GM21717 (cell line): ENCODE data around the gene CHRM2.

Source experiments
- ATAC-seq: cut with Tn5 transposase; IDR thresholded peaks from one replicate; pipeline ENCODE4 v1.9.1; 2021; ENCODE audit warnings: mild to moderate bottlenecking, moderate library complexity; ENCODE audit not compliant: unreplicated experiment

CHRM2 gene

DNA sequence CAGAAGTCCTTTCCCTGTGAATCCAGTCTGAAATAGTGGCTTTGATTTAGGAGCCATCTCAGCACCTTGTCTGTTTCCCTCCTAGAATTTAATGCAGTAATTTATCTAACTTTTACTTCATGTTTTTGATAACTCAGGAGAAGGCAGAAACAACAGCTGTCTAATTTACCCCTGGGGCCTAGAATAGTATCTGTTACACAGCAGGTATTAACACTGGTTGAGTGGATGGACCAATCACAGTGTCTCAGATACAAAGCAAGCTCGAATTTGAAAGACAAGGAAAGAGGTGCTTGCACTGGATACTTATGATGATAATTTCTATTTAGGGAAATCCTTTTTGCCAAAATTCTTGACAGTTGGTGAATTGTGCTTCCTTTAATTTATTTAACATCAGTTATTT is 23.4 kb downstream of the CHRM2 start:
- ATAC-seq = no peak

DNA sequence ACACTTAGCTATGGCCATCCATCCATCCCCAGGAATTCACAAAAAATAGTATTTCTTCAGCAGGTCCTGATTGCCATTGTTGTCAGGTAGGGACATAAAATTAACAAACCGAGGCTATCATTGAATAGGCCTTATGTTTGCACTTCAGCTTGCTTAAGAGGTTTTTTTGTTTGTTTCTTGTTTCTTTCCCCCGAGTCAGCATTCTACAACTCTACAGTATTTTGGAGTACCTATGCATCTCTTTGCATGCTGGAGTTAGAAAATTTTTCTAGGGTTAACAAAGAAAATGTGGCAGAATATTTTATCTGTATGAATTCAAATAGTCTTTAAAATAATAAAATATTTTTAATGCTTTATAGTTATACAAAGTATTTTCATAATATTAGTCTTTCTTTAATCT is 26.3 kb downstream of the CHRM2 start:
- ATAC-seq = no peak

DNA sequence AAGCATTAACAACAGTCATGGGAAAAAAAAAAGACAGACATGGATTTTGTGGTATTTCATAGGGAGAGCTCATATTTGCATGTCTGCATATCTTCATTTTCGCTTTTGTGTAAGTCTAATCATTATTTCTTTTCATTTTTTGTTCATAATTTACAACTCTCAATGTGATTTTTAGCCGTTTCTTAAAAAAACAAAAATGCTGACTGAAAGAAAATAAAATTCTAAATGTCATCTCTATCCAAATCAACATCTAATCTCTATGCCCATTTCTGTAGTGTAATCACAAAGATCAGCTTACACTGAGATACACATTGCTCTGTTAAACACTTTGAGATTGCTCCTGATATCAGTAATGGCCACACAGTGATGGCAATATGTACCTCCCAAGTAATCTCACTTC is 29.2 kb downstream of the CHRM2 start:
- ATAC-seq = no peak

DNA sequence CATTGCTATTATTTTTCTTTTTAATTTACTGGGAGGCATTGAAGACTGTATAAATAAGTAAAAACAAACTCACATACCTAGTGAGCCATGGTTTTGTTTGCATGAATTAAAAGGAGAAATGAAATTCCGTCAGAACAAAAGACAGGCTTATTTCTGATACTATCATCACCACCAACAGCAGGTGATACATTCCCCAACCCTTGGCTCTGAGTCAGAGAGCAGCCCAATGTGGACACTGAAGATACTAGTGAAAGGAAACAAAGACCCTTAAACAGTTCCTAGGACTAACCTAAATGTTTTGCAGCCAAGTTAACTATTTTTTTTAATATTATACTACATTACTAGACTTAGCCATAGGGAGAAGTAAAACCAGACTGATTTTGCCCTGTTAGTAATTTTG is 31.6 kb downstream of the CHRM2 start:
- no peak for ATAC-seq

DNA sequence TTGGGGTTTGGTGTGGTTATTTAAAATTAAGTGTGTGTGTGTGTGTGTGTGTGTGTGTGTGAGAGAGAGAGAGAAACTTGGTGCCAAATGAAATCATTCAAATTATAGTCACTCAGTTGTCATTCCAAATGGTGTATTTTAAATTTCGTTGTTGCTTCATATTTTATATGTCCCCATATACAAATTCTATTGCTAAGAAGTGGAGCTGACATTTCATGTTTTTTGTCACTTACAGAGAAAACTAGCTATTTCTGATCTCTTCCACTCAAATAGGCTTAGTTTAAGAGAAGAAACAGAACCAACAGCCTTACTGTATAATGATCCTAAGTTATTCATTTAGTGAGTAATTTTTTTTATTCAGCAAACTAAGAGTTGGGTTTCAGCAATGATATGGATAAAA is 42.3 kb downstream of the CHRM2 start:
- no peak for ATAC-seq

DNA sequence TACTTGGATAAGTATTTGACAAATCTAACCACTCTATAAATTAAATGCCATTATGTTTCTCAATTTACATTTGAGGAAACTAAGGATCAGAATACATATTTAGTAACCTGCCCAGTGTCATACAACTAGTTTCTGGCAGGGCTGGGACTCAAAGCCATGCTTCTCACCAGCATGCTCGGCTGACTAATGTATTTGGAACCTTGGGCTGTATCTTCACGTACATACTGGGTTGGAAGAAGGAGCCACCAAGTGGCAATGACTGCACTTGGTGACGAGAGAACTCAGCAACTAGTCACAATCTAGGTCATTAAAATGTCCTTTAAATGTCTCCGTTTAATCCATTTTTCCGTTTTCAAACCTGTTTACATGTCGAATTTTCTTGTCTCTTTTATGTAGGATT is 42.9 kb downstream of the CHRM2 start:
- ATAC-seq = no peak

DNA sequence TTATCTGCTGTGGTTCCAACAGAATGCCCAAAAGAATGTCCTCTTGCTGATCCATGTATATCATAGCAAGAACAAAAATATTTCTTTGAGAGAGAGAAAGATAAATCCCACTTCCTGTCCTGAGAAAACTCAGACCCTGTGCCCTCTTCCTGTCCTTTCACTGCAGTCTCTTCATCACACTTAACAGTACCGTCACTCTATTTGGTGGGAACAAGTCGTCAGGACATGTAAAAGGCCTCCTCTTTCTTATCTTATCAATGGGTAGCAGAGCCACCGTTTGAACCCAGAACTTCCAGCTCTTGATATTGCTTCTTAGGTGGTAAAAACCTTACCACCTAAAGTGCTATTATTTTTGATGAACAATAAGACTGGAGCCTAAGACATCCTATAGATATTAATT is 43.9 kb downstream of the CHRM2 start:
- no peak for ATAC-seq

DNA sequence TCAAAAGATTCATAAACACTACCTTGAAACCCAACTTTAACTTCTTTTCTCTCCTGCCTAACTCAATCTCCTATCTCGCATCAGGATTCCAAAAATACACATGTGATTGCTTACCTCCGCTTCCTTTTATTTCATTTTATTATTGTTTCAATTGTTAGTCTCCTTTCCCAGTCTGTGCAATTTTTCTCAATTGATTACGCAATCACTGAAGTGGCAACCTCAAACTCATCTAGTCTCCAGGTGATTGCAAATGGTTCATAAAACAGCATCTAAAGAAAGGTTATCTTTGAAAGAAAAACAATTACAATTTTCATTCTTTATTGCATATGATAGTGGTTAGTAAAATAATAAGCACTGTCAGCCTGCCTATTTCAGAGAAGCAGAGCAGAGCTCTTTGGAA is 45.6 kb downstream of the CHRM2 start:
- no peak for ATAC-seq

DNA sequence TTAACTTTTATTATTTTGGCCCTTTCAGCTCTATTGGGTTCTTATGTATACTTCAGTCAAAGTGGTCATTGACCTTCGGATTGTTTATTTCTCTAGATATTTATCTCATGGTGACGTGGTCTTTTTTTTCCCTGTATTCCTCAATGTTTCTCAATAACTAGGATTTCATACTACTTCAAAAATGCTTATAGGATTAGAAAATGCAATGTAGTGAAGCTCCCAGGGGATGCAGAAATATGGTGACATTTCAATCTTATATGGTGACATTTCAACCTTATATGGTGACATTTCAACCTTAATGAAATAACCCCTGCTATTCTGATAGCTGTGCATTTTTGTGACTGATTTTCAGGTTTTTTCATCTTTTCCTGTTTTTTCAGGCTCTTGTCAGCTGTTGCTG is 51.4 kb downstream of the CHRM2 start:
- ATAC-seq = no peak

DNA sequence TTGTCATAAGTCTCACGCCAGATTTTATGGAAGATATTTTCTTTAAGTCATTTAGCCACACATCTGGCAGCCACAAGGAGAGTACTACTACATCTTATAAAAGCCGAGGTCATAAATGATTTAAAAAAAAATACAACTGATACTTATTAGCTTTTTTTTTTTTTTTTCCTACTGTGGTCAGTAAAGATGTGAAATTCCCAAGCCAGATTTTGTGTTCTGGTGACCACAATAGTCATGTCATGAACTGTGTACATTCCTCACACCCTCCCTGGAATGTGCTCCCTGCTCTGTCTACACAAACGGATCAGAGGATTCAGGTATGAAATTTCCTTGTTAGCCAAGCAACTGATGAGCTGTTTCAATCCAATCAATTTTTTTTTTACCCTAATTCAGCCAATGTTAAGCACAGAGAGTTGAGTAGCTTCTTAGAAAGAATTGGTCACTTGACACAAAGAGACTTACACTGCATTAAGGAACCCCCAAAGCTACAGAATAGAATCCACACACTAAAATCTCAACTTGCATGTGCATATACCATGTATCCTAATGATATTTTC is 54.7 kb downstream of the CHRM2 start:
- no peak for ATAC-seq

DNA sequence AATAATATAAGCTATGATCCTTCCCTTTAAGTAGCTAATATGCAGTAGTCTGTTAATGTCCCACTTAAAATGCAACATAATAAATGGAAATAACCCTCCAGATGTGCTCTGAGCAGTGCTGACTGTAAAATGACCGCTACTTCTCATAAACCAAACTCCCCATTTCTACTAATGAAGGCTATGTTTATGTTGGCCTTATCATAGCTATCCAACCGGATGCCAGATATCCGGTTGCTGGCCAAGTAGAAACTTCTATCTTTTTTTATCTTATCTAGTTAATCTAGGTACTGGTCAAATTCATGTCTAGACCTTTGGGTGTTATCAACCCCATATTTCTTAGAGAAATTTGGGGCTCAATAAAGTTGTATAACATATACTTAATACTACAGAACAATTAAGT is 56.6 kb downstream of the CHRM2 start:
- ATAC-seq = no peak

DNA sequence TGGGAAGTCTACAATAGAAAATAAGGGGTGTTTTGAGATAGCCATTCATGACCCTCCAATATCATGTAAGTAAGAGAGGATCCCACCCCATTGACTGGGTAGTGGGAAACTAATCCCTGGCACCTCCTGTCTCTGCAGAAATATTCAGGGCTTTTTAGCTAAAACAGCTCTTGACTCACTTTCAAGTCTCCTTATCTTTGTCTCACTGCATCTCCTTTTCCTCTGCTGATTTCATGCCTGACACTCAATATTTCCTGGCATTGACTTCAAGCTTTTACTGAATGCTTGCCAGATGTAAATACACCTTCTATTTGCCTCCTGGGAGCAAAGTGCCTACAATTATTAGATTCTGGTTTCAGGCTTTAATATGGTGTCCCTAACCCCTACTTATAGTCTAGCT is 57.1 kb downstream of the CHRM2 start:
- no peak for ATAC-seq

DNA sequence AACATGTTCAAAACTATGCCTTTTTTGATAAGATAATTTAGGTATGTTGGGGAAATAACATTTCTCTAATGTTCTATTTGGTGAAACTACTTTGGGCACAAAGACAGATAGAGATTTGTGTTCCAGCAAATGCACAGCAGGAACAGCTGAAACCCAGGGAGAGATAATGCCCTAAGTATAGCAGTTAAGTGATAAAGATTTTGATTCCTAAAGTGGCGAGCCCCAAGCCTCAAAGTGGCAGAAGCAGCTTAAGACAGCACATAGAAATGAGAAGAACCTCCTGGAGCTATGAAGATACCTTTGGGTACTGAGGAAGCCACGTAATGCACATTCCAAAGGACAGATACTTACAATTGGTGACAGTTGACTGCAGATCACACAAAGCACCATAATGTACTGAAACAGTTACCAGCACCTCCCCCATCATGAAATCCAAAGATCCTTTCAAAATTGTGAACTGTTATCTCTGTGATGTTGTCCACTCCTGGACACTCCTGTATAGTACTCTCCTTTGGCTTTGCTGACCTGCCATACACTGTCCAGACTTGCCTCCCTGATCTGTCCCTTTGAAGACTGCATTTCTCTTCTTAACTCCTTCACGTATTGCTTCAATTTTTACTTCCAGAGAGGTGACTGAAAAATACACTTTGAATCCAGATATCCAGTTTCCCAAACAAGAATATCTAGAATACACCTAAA is 62.9 kb downstream of the CHRM2 start:
- no peak for ATAC-seq

DNA sequence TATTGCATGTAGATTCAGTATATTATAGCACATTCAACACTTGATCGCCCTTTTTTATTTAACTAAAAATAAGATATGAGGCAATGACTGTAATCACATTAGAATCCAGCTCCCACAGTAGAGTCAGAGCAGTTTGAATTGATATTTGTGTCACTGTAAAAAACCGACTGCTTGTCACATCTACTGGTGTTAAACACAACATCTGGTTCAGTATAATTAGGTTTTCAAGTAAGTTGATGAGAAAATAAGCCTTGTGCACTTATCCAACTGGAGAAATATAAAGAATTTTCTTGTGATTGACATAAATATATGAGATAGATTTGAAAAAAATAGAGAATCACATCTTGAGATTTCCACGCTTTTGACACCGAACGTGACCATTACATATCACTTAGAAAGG is 69.0 kb downstream of the CHRM2 start:
- ATAC-seq = no peak

DNA sequence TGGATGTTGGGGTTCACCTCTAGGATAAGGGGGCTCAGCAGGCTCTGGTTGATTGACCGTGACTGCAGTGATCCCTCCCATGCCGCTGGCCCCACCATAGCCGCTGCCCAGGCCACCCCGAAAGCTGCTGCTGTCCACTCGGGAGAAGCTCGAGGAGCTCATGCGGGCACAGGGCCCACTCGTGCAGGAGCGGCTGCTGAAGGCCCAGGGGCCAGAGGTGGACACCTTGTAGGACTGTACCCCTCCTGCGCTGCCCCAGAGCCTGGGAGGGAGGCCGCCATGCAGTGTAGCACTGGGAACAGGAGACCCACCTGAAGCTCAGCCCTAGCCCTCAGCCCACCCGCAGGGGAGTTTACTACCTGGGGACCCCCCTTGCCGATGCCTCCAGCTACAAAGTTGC is 70.0 kb downstream of the CHRM2 start:
- no peak for ATAC-seq

DNA sequence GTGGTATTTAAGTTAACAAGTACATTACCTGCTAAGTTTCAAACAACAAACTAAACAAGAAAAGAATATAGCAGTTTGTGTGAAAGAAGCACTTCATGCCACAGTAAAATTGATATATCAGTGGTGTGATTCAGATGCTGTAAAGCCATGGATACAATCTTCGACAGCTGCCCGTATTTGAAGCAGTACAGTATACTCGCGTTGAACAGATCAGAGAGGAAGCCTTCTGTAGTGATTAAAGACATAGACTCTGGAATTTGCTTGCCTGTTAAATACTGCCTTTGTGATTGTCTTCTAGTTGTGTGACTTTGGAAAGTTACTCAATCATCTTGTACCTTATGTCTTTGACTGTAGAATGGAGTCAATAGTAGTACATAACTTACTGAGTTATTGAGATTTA is 71.7 kb downstream of the CHRM2 start:
- ATAC-seq = no peak

DNA sequence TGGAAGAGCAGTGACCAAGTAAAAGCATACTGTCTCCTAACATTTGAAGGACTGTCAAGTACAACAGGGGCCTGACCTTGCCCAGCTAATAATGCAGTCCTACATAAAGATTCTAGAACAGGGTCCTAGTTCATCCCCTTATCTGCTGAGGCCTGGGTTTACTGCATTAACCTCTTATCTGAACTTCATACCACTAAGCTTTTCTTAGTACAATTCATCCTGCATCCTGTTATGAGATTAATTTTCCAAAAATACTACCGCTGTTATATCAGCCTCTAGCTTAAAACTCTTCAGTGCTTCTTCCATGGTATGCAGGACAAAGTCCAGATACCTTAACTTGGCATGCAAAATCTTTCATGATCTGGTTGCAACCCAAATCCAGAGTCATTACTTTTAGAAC is 72.5 kb downstream of the CHRM2 start:
- no peak for ATAC-seq

DNA sequence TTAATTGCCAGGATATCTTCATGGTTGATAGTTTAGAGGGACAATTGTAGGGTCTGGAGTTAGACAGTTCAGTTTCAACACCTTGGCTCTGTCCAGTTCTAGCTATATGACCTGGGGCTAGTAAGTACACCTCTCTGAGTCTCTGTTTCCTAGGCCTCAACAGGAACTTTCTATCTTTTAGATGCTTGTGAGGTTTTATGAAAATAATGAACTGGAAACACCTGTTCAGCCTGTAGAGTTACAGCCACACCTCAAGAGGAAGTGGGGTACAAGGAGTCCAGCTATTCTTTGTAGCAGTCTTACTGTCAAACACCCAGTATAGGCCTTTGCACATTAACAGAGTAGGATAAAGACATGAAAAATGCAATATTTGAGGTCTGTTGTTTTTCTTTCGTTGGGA is 73.4 kb downstream of the CHRM2 start:
- no peak for ATAC-seq

DNA sequence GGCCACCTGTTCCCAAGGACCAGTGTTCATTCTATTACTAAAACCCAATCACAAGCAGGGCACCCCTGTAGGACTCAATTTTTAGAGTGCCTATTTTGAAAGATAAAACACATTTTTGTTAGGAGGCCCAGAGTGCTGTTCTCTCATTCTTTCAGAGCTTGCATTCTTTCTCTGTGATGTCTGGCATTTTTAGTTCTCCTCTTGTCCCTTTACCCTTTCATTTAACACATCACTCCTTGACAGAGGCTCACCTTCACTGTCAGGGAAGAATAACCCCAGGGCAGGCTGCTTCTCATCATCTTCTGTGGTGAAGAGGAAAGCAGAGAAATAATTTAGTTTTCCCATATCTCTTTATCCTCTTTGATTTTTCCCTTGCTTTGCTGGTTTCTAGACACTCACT is 73.9 kb downstream of the CHRM2 start:
- ATAC-seq = no peak

DNA sequence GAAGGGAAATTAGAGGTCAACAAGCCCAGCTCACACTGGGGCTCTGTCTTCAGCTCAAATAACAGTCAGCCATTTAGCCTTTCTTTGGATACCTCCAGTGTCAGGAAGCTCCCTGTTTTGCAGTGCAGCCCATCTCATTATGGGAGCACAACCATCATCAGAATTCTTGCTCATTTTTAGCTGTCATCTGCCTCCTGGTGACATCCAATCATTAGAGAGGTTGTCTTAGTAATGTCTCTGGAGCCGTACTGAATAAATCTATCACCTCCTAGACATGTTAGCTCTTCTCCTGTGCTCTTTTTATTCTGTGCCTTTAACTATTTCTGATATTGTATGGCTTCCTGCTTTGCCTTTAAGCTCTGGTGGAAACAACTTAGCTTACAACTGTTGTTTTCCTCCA is 74.5 kb downstream of the CHRM2 start:
- ATAC-seq = no peak

DNA sequence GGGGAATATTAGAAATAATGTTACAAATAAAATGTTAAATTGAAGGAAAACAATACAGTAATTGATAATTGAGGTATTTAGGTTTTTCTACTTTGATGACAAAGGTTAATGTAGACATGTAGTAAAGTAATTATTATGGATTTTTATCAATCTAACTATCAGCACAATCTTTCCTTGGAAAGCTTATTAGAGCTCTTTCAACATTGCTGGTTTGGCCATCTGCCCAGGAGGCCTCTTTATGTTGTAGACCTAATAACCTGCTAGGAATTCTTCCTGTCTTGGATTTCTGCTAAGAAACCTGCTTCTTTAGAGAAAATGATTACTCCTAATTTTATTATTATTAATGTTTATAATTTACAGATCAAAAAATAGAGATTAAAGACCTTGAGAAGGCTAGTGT is 78.9 kb downstream of the CHRM2 start:
- no peak for ATAC-seq

DNA sequence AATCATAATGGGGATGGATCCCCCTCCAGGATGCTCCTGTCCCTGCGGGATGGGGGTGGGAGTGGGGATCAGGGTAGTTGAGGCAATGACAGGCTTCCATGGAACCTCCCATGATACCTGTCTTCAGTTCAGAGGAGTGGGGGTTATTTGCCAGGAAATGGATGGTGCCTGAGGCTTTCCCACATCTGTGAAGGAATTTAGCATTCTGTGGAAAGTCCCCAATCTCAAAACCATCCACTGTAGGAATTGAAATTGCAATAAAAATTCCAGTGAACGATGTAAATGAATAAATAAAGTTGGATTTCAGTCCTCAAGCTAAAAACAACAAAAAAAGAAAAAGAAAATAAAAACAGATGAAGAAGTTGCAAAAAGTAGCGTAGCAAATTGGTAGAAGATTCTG is 81.9 kb downstream of the CHRM2 start:
- no peak for ATAC-seq

DNA sequence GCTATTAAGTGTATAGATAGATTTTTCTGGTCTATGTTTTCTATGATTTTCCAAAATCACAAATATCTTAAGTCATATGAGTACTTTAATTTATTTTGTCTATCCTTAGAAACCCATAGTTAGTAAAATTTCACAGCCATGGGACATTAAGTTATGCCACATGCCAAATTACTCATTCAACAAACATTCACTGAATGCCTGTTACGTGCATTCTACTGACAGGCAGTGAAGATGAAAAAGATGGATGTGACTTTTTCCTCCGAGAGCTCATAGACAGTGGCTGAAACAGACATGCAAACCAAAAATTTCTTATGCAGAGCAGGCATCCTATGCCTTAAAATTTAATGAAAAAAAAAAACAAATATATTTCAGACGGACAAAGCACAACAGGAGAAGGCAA is 84.9 kb downstream of the CHRM2 start:
- ATAC-seq = no peak
